Endothelial cell of umbilical vein (primary cell): ENCODE measurements around the gene SLC12A7. TPM values are rescaled to one million over a fixed set of nuclear protein-coding genes. Genes with fewer than 3 reads are reported as not detected.

ENCODE experiments used
- BruUV-seq: library from RNA; stranded (reverse); fragments of 400-500 nt; replicated peaks from 2 replicates; lab custom pipeline; 2021; lab: Mats Ljungman, UMichigan
- CTCF ChIA-PET: fragments of 300-600, 350-600 bp; sonication (Branson Sonifier 250); formaldehyde crosslinking; loops from one replicate; lab custom pipeline; 2021; ENCODE audit warnings: antibody characterized with exemption, inconsistent platforms; lab: Charles Lee
- POLR2A ChIA-PET: fragments of 300-600, 350-600 bp; sonication (Branson Sonifier 250); formaldehyde crosslinking; loops from one replicate; lab custom pipeline; 2021; ENCODE audit warnings: antibody characterized with exemption, inconsistent platforms; lab: Charles Lee
- DNase-seq: peaks from one replicate; pipeline ENCODE4 v3.0.0-alpha.2; 2011; ENCODE audit warnings: low read depth, low spot score
- FAIRE-seq: peaks from 2 replicates; lab custom pipeline; 2011; peaks lifted over from hg19 to GRCh38; lab: Jason Lieb, UNC
- H2AFZ ChIP-seq: 2 replicates; pipeline ENCODE4 v1.6.0; 2012; ENCODE audit warnings: low read depth, low read length, control low read depth, inconsistent platforms
- H3K27ac ChIP-seq: 2 replicates; pipeline ENCODE4 v1.5.1; 2011; ENCODE audit warnings: low read depth, mild to moderate bottlenecking, control low read depth, low read length, moderate library complexity; ENCODE audit not compliant: insufficient read depth
- H3K27me3 ChIP-seq, 2 experiments: 2 replicates each; pipeline versions ENCODE4 v1.6.0 to v1.6.1; 2011; ENCODE audit warnings: low read length in 2 of 2, mixed read lengths in 1 of 2; ENCODE audit not compliant: control insufficient read depth in 2 of 2, insufficient read depth in 2 of 2
- H3K36me3 ChIP-seq, 2 experiments: 2 replicates in 1 of 2; 3 replicates in 1 of 2; pipeline ENCODE4 v1.5.1; 2011; ENCODE audit warnings: low read length in 2 of 2, mild to moderate bottlenecking in 1 of 2, moderate library complexity in 1 of 2; ENCODE audit not compliant: control insufficient read depth in 2 of 2, insufficient read depth in 2 of 2; ENCODE audit errors: extremely low read depth in 1 of 2
- H3K4me1 ChIP-seq: 3 replicates; pipeline ENCODE4 v1.5.1; 2011; ENCODE audit warnings: mild to moderate bottlenecking, low read length; ENCODE audit not compliant: control insufficient read depth, insufficient read depth; ENCODE audit errors: extremely low read depth
- H3K4me2 ChIP-seq: 2 replicates; pipeline ENCODE4 v1.6.1; 2011; ENCODE audit warnings: low read length, control low read depth, mixed read lengths; ENCODE audit not compliant: insufficient read depth
- H3K4me3 ChIP-seq, 3 experiments: fragments of 200-600 bp in 1 of 3; sonication (generic), shearing (Covaris generic) in 1 of 3; replicated peaks in 1 of 3; 2 replicates each; pipeline ENCODE4 v1.5.1; 2011 to 2016; ENCODE audit warnings: control low read depth in 3 of 3, low read length in 3 of 3, mild to moderate bottlenecking in 2 of 3, inconsistent platforms in 1 of 3, low read depth in 1 of 3, moderate library complexity in 1 of 3; ENCODE audit not compliant: insufficient read depth in 1 of 3
- H3K79me2 ChIP-seq: 2 replicates; pipeline ENCODE4 v1.6.0; 2012; ENCODE audit warnings: low read length, inconsistent platforms; ENCODE audit not compliant: control insufficient read depth, insufficient read depth
- H3K9ac ChIP-seq: replicated peaks from 2 replicates; pipeline ENCODE3; 2011; ENCODE audit warnings: low read length, control low read depth; ENCODE audit not compliant: insufficient read depth; ENCODE audit errors: extremely low read depth
- H3K9me1 ChIP-seq: replicated peaks from 3 replicates; pipeline ENCODE4 v1.6.0; 2011; ENCODE audit warnings: mild to moderate bottlenecking, low read length; ENCODE audit not compliant: control insufficient read depth, insufficient read depth; ENCODE audit errors: extremely low read depth
- H3K9me3 ChIP-seq: replicated peaks from 2 replicates; pipeline ENCODE4 v1.5.1; 2012; ENCODE audit warnings: low read length, inconsistent platforms; ENCODE audit not compliant: control insufficient read depth, insufficient read depth
- H4K20me1 ChIP-seq: replicated peaks from 2 replicates; pipeline ENCODE3; 2011; ENCODE audit warnings: mild to moderate bottlenecking, low read length; ENCODE audit not compliant: control insufficient read depth, insufficient read depth; ENCODE audit errors: extremely low read depth
- CTCF ChIP-seq, 2 donors: IDR thresholded peaks; 1 replicate in 1 of 2; 2 replicates in 1 of 2; pipeline ENCODE4 v1.5.1; 2011; ENCODE audit warnings: low read length in 2 of 2, mild to moderate bottlenecking in 2 of 2, moderate library complexity in 2 of 2, control low read depth in 1 of 2, inconsistent platforms in 1 of 2, low read depth in 1 of 2; ENCODE audit not compliant: insufficient read depth in 1 of 2; ENCODE audit errors: extremely low read depth in 1 of 2
- EZH2 ChIP-seq: IDR thresholded peaks from 2 replicates; pipeline ENCODE4 v1.6.1; 2012; ENCODE audit warnings: borderline replicate concordance, low read depth, mild to moderate bottlenecking, moderate library complexity, low read length, inconsistent platforms; ENCODE audit not compliant: severe bottlenecking
- FOS ChIP-seq: IDR thresholded peaks from 2 replicates; pipeline ENCODE4 v1.6.1; 2011; ENCODE audit warnings: mild to moderate bottlenecking, low read length, moderate library complexity, borderline replicate concordance; ENCODE audit not compliant: insufficient read depth
- GATA2 ChIP-seq: IDR thresholded peaks from 2 replicates; pipeline ENCODE4 v1.7.0; 2011; ENCODE audit warnings: low read depth, mild to moderate bottlenecking, moderate library complexity, mixed read lengths, low read length; ENCODE audit not compliant: insufficient read length, insufficient read depth
- JUN ChIP-seq: IDR thresholded peaks from 2 replicates; pipeline ENCODE4 v1.6.1; 2011; ENCODE audit warnings: borderline replicate concordance, low read depth; ENCODE audit not compliant: insufficient read length, insufficient read depth
- MAX ChIP-seq: IDR thresholded peaks from 2 replicates; pipeline ENCODE4 v1.6.1; 2011; ENCODE audit not compliant: insufficient read depth, insufficient read length
- MYC ChIP-seq: IDR thresholded peaks from one replicate; pipeline ENCODE4 v1.6.1; 2011; ENCODE audit warnings: mild to moderate bottlenecking, low read depth, low read length
- POLR2A ChIP-seq: IDR thresholded peaks from 2 replicates; pipeline ENCODE4 v1.6.1; 2012; ENCODE audit warnings: low read depth, mild to moderate bottlenecking, control low read depth, low read length
- POLR2AphosphoS5 ChIP-seq: IDR thresholded peaks from 2 replicates; pipeline ENCODE4 v1.6.1; 2012; ENCODE audit warnings: low read depth, mild to moderate bottlenecking, control low read depth, low read length, moderate library complexity; ENCODE audit not compliant: insufficient read depth
- dilution Hi-C: fragments of 300-500 bp; cut with MboI; formaldehyde crosslinking; loops from one replicate; pipeline ENCODE4 v1.15.0; 2019; ENCODE audit warnings: low sequenced_read_pairs; ENCODE audit not compliant: extremely low pct_ligation_motif_present
- intact Hi-C: fragments of 100-400 bp; cut with micrococcal nuclease; formaldehyde crosslinking; loops from one replicate; pipeline ENCODE4 v1.10.0; 2022
- polyA plus RNA-seq, 4 experiments: library from polyadenylated mRNA; depleted of rRNA in 3 of 4; stranded (reverse) in 3 of 4; unstranded in 1 of 4; fragments of >200 nt; gene quantifications; 2 replicates each; pipeline versions ENCODE4 v1.2.1 to v1.2.3, GENCODE V29; 2011 to 2012; ENCODE audit warnings: missing spikeins in 1 of 4
- total RNA-seq: library from RNA; stranded (reverse); gene quantifications from 2 replicates; pipeline ENCODE4 v1.2.3, GENCODE V29; 2021

SLC12A7 gene
- total and polyA plus RNA-seq, 2 donors (not counting 3 experiments of a cell fraction or from before 2014, with no cell fraction given): 16.4 to 38.8 TPM

GRCh38 chr5:1011741-1012312 lies 100.0 kb downstream of the SLC12A7 start:
- Histone ChIP-seq H3K4me2 (no peak overlapping the region), H3K27ac (no peak overlapping the region), H3K79me2 (no peaks in the 10 kb centered on the region), H4K20me1 (no peaks in the 10 kb centered on the region), H2AFZ (no peak overlapping the region), H3K9ac (no peak overlapping the region), H3K4me3 (no peak overlapping the region), H3K27me3 (peaks cover 20% of the 10 kb centered on the region in 2 experiments), H3K9me1 (no peaks in the 10 kb centered on the region), H3K9me3 (no peaks in the 10 kb centered on the region), H3K36me3 (no peaks in the 10 kb centered on the region), H3K4me1 (no peaks in the 10 kb centered on the region)
- intact Hi-C loops: no loop called here
- TF ChIP-seq POLR2AphosphoS5 (no peak), MYC (no peak), FOS (no peak), MAX (no peak), JUN (no peak), EZH2 (no peak), GATA2 (no peak), CTCF (IDR thresholded peaks at IDR 0.05; ENCODE audit: extremely low read depth in 1 of 2, insufficient read depth in 1 of 2, low read depth in 1 of 2, low read length in 2 of 2) (no peak), POLR2A (no peak)
- ChIA-PET CTCF (no interaction called here), POLR2A (no interaction called here)
- no peak for DNase-seq
- dilution Hi-C loops: no loop called here
- FAIRE-seq: no peak
- BruUV-seq: no TSS peak
